Panc1 (cell line): ENCODE data around the gene CTNNA1. TPM values are rescaled to one million over a fixed set of nuclear protein-coding genes. Genes with fewer than 3 reads are reported as not detected.

Source experiments
- ATAC-seq: fragments of 200-7000 bp; cut with Tn5 transposase; 2 replicates; pipeline ENCODE4 v1.9.1; 2020; ENCODE audit warnings: mild to moderate bottlenecking, moderate library complexity
- BruUV-seq: library from RNA; stranded (reverse); fragments of 400-500 nt; replicated peaks from 2 replicates; lab custom pipeline; 2021; lab: Mats Ljungman, UMichigan
- CTCF ChIA-PET: fragments of 300-600 bp; sonication (Branson Sonifier 250); formaldehyde crosslinking; loops from one replicate; lab custom pipeline; 2022; ENCODE audit warnings: antibody characterized with exemption; lab: Charles Lee
- POLR2A ChIA-PET: fragments of 300-600 bp; sonication (Branson Sonifier 250); formaldehyde crosslinking; loops from one replicate; lab custom pipeline; 2022; ENCODE audit warnings: antibody characterized with exemption; lab: Charles Lee
- DNase-seq: peaks from one replicate; pipeline ENCODE4 v3.0.0-alpha.2; 2010; ENCODE audit warnings: low read depth, low spot score
- H3K27ac ChIP-seq: 2 replicates; pipeline ENCODE4 v1.5.1; 2011; ENCODE audit warnings: mild to moderate bottlenecking, low read length, inconsistent platforms
- H3K27me3 ChIP-seq: fragments of 200-500 bp; sonication (Bioruptor generic); 2 replicates; pipeline ENCODE4 v1.6.0; 2014; ENCODE audit warnings: low read length, inconsistent platforms; ENCODE audit not compliant: control insufficient read depth, insufficient read depth
- H3K36me3 ChIP-seq: fragments of 200-500 bp; sonication (Bioruptor generic); 2 replicates; pipeline ENCODE4 v1.5.1; 2014; ENCODE audit warnings: inconsistent platforms, mild to moderate bottlenecking, low read length, moderate library complexity; ENCODE audit not compliant: control insufficient read depth, insufficient read depth
- H3K4me1 ChIP-seq: 2 replicates; pipeline ENCODE4 v1.5.1; 2011; ENCODE audit warnings: inconsistent platforms, mild to moderate bottlenecking, low read length, moderate library complexity; ENCODE audit not compliant: control insufficient read depth, insufficient read depth
- H3K4me3 ChIP-seq, 2 experiments: 2 replicates each; pipeline ENCODE4 v1.5.1; 2011 to 2012; ENCODE audit warnings: low read depth in 2 of 2, low read length in 2 of 2, mild to moderate bottlenecking in 2 of 2, inconsistent platforms in 1 of 2, moderate library complexity in 1 of 2
- H3K9me3 ChIP-seq: fragments of 200-500 bp; sonication (Bioruptor generic); 2 replicates; pipeline ENCODE4 v1.5.1; 2014; ENCODE audit warnings: low read depth, mild to moderate bottlenecking, inconsistent platforms, low read length, moderate library complexity; ENCODE audit not compliant: control insufficient read depth, insufficient read depth
- POLR2AphosphoS5 ChIP-seq: IDR thresholded peaks from 2 replicates; pipeline ENCODE4 v1.6.1; 2012; ENCODE audit warnings: mild to moderate bottlenecking, low read depth, low read length, moderate library complexity
- SIN3A ChIP-seq: IDR thresholded peaks from 2 replicates; pipeline ENCODE4 v1.6.1; 2012; ENCODE audit warnings: low read depth, mild to moderate bottlenecking, low read length, moderate library complexity, borderline replicate concordance; ENCODE audit not compliant: insufficient read depth
- TCF7L2 ChIP-seq: IDR thresholded peaks from 2 replicates; pipeline ENCODE4 v1.6.1; 2011; ENCODE audit warnings: mild to moderate bottlenecking, low read depth, low read length, inconsistent platforms
- in situ Hi-C: cut with HindIII; loops from 2 replicates; pipeline ENCODE4 v1.10.0; 2016; ENCODE audit warnings: low sequenced_read_pairs, low pct_unique_long_range_greater_than_20kb
- intact Hi-C: fragments of 100-400 bp; cut with micrococcal nuclease; formaldehyde crosslinking; loops from one replicate; pipeline ENCODE4 v1.10.0; 2022; ENCODE audit not compliant: unreplicated experiment
- total RNA-seq: library from RNA; stranded (reverse); gene quantifications from one replicate; pipeline ENCODE4 v1.2.1, GENCODE V29; 2021; ENCODE audit not compliant: unreplicated experiment
- TF ChIP-seq, protein P1 (sequence below): fragments of 450-650 bp; IDR thresholded peaks from 2 replicates; pipeline ENCODE4 v1.5.1; 2017; ENCODE audit warnings: mild to moderate bottlenecking
- TF ChIP-seq, protein P2 (sequence below), 2 experiments: IDR thresholded peaks; 2 replicates each; pipeline ENCODE4 v1.6.1; 2011 to 2012; ENCODE audit warnings: low read depth in 2 of 2, control low read depth in 1 of 2, low read length in 1 of 2, mild to moderate bottlenecking in 1 of 2, moderate library complexity in 1 of 2; ENCODE audit not compliant: insufficient read depth in 1 of 2

Gene CTNNA1
- total RNA-seq, 1 experiment from 2014 or later = 298 TPM

DNA sequence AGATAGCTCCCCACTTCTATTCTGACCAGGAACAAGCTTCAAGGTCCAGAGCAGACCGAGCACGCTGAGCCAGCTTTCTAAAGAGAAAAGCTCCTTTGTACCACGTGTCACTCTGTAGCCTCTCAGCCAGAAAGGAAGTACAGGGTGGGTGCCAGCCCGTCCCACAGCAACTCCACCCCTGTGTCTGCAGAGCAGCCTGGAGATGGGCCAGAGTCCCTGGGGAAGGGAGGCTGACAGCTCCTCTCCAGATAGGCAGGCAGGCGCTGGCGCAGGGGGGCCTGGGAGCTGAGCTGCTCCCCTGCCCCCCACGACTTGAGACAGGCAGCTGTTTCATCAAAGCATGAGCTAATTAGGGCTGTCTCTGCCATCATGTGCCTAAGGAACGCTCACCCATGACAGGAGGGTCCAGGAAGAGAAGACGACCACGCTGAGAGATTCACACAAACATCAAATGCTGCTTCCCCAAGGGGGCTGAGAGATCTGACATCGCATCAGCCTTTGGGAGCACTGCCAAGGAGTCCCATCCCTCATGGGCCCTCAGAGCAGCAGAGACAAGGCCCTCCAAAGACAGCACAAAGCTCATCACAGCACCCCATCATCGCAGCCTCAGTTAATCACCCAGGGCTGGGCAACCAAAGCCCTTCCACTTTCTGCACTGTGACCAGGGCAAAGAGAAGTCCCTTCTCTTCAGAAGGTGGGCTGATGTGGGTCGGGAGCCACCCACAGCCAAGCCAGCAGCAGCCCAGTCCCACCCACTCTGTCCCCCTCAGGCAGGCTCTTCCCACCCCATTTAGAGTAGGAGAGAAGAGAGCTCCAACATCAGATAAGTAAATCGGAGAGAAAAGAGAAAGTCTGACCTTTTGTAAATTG, 200.4 kb downstream of the CTNNA1 start:
- Histone ChIP-seq H3K27me3 (no peaks in the 10 kb centered on the region), H3K4me1 (no peaks in the 10 kb centered on the region), H3K36me3 (no peaks in the 10 kb centered on the region), H3K9me3 (no peaks in the 10 kb centered on the region), H3K4me3 (no peak overlapping the region), H3K27ac (no peak overlapping the region)
- ChIA-PET CTCF (no interaction called here), POLR2A (no interaction called here)
- BruUV-seq = no TSS peak
- DNase-seq (no peak), ATAC-seq (no peak)
- intact Hi-C loops = no loop called here
- TF ChIP-seq POLR2AphosphoS5 (no peak), TCF7L2 (no peak), SIN3A (no peak)
- TF ChIP-seq, protein P1, sequence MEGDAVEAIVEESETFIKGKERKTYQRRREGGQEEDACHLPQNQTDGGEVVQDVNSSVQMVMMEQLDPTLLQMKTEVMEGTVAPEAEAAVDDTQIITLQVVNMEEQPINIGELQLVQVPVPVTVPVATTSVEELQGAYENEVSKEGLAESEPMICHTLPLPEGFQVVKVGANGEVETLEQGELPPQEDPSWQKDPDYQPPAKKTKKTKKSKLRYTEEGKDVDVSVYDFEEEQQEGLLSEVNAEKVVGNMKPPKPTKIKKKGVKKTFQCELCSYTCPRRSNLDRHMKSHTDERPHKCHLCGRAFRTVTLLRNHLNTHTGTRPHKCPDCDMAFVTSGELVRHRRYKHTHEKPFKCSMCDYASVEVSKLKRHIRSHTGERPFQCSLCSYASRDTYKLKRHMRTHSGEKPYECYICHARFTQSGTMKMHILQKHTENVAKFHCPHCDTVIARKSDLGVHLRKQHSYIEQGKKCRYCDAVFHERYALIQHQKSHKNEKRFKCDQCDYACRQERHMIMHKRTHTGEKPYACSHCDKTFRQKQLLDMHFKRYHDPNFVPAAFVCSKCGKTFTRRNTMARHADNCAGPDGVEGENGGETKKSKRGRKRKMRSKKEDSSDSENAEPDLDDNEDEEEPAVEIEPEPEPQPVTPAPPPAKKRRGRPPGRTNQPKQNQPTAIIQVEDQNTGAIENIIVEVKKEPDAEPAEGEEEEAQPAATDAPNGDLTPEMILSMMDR = no peak
- TF ChIP-seq, protein P2, sequence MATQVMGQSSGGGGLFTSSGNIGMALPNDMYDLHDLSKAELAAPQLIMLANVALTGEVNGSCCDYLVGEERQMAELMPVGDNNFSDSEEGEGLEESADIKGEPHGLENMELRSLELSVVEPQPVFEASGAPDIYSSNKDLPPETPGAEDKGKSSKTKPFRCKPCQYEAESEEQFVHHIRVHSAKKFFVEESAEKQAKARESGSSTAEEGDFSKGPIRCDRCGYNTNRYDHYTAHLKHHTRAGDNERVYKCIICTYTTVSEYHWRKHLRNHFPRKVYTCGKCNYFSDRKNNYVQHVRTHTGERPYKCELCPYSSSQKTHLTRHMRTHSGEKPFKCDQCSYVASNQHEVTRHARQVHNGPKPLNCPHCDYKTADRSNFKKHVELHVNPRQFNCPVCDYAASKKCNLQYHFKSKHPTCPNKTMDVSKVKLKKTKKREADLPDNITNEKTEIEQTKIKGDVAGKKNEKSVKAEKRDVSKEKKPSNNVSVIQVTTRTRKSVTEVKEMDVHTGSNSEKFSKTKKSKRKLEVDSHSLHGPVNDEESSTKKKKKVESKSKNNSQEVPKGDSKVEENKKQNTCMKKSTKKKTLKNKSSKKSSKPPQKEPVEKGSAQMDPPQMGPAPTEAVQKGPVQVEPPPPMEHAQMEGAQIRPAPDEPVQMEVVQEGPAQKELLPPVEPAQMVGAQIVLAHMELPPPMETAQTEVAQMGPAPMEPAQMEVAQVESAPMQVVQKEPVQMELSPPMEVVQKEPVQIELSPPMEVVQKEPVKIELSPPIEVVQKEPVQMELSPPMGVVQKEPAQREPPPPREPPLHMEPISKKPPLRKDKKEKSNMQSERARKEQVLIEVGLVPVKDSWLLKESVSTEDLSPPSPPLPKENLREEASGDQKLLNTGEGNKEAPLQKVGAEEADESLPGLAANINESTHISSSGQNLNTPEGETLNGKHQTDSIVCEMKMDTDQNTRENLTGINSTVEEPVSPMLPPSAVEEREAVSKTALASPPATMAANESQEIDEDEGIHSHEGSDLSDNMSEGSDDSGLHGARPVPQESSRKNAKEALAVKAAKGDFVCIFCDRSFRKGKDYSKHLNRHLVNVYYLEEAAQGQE (IDR thresholded peaks at IDR 0.05; ENCODE audit: insufficient read depth in 1 of 2, low read depth in 2 of 2, low read length in 1 of 2) = no peak
- in situ Hi-C loops = no loop called here

DNA sequence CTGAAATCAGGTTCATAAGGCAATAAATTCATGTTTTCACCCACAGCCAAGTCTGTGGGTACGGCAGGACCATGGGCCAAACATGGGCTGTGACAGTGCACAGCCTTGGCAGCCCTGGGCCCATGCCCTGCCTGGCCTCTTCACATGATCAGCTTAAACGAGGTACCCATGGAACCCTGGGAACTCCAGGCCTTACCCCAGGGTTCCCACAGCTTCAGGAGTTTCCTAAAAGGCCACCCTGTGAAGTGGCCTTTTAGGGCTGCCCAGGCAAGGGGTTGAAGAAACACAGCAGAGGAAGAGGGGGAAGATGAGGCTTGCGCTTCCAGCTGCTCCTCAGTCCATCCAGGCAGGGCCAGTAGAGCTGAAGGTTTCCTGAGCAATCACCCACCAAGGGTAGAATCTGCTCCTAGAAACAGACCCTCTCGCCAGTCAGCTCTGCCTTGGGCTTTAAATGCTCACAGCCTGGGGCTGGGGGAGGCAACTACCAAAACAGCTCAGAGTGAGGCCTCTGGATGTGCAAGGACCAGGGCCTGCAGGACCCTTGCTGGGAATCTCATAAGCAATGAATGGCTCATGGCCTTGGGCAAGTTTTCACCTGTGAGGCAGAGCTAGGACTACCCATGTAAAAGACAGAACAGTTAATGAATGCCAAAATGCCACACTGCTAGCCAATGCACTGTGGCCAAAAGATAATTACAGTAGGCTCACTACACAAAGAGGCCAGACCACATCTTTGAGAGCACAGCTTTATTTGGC, 201.2 kb downstream of the CTNNA1 start:
- ChIA-PET POLR2A (no interaction called here), CTCF (no interaction called here)
- H3K36me3 ChIP-seq = no peaks in the 10 kb centered on the region
- no peak overlapping the region for H3K27ac ChIP-seq
- in situ Hi-C loops (no loop called here), intact Hi-C loops (no loop called here)
- H3K4me3 ChIP-seq = no peak overlapping the region
- H3K27me3 ChIP-seq = no peaks in the 10 kb centered on the region
- ATAC-seq (no peak), DNase-seq (no peak)
- TF ChIP-seq POLR2AphosphoS5 (no peak), SIN3A (no peak), TCF7L2 (no peak)
- TF ChIP-seq, protein P2 (IDR thresholded peaks at IDR 0.05; ENCODE audit: insufficient read depth in 1 of 2, low read depth in 2 of 2, low read length in 1 of 2) = no peak
- TF ChIP-seq, protein P1 = no peak
- no TSS peak for BruUV-seq
- H3K9me3 ChIP-seq = no peaks in the 10 kb centered on the region
- no peaks in the 10 kb centered on the region for H3K4me1 ChIP-seq
